GM04503 (cell line): ENCODE results near the gene RNF126.
"Not testable (repeated sequence)": the region's sequence is repeated elsewhere in the genome, so short reads cannot be mapped to it uniquely, and the experiment has no call there.

Experiments
- DNase-seq: peaks from one replicate; pipeline ENCODE4 v3.0.0-alpha.2; 2012; ENCODE audit warnings: low read depth

RNF126 gene

DNA sequence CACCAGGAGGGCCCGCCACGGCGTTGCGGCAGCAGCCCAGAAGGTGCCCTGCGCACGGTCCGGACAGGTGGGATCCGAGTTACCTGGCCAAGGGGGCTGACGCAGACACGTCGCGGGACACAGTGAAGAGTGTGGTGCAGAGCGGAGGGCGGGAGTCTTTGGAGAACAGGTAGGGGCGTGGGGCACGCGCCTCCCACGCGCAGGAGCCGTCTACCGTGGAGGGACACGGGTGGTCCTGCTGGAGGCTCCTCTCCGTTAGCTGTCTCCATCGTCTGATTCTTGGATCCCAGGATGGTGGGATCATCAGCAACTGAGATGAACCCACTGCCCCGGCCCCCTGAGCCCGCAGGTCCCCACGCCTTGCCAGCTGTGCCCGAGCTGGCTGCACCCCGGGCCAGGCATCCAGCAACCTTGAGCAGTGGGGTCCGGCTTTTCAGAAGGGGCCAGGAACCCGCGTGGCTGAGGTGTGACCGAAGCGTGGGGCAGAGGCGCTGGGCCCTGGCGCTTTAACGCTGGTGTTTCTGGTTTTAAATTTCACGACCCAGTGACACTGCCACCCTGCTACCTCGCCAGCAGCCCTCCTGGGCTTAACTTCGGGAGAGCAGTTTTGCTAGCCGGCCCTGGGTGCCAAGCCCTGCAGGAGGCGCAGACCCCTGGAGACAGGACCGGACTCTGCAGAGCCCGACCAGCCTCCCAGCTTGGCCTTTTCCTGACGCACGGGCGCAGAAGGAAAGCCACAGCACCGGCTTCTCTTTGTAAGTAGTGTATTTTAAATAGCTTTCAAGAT is 16.0 kb downstream of the RNF126 start:
- no peak for DNase-seq

DNA sequence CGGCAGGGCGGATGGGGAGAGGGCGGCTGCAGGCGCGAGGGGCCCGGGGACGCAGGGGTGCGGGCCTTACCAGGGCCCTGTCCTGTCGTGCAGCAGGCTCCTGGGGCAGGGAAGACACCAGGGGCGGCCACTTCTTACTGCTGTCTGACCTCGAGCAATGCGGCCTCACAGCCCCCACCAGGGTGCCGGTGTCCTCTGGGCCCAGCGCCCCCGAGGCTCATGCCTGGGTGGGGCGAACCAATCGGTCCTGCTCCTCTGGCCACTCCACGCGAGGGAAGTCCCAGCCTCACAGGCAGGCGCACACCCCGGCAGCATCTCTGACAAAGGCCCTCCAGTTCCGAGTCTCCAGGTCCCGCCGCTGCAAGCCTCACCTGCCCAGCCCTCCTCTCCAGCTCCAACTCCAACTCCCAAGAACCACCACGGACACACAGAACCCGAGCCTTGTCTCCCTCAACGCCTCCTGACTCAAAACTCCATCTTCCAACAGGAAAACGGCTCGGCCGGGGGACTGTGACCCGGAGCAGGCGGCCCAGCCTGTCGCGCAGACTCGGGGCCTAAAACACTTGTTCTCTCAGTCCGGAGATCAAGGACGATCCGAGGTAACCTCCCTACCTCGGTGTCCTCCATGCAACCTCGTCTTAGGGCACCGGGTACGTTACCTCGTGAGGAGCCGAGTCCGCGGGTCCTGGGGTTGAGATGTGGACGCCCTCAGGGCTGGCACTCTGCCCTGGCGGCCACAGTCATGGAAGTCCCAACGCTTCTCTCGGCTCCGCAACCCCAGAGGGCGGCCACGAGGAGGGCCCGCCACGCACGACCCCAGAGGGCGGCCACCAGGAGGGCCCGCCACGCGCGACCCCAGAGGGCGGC is 16.9 kb downstream of the RNF126 start:
- DNase-seq = no peak

DNA sequence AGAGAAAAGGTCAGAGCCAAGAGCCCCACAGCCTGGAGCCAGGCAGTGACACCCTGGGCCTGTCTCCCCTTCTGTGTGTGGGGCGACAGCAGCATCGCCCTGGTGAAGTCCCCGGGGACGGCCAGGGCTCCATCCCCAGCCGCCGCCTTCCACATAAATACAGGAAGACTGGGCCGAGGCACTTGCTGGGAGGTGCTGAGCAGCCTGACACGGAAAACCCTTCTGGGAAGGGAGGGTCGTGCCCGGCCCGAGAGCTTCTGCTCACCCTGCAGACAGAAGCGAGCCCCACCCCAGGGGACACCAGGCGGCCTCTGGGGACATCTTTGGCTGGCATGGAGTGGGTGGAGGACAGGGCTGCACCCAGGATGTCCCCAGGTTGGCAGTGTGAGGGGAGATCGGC is 18.2 kb downstream of the RNF126 start:
- no peak for DNase-seq

DNA sequence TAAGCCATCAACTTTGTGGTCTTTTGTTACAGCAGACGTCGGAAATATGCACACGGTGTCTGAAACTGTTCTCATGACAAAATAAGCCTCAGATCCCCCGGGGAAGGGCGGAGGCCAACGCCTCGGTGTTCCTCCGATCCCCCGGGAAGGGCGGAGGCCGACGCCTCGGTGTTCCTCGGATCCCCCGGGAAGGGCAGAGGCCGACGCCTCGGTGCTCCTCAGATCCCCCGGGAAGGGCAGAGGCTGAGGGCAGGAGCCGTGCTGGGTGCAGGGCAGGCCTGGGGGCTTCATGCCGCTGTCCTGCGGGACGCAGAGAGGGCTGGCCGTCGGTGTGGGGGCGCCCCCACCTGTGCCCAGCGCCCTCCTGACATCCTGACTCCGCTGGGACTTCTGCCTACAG is 18.7 kb downstream of the RNF126 start:
- DNase-seq = no peak

DNA sequence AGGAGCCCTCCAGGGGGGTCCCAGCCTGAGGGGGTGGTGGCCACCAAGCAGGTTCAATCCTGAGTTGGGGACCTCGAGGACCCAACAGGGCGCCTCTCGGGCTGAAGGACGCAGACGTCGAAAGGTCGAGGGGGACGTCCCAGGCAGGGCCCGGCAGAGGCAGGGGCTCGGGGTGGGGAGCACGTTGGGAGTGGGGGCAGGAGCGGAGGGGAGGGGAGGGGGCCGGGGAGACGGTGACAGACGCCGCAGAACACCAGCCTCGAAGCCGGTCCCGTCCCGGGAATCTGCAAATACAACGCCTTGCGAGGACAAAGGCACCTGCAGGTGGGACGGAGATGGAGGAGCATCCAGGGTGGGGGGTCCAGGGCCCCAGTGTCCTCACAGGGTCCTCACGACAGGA is 19.3 kb downstream of the RNF126 start:
- no peak for DNase-seq

DNA sequence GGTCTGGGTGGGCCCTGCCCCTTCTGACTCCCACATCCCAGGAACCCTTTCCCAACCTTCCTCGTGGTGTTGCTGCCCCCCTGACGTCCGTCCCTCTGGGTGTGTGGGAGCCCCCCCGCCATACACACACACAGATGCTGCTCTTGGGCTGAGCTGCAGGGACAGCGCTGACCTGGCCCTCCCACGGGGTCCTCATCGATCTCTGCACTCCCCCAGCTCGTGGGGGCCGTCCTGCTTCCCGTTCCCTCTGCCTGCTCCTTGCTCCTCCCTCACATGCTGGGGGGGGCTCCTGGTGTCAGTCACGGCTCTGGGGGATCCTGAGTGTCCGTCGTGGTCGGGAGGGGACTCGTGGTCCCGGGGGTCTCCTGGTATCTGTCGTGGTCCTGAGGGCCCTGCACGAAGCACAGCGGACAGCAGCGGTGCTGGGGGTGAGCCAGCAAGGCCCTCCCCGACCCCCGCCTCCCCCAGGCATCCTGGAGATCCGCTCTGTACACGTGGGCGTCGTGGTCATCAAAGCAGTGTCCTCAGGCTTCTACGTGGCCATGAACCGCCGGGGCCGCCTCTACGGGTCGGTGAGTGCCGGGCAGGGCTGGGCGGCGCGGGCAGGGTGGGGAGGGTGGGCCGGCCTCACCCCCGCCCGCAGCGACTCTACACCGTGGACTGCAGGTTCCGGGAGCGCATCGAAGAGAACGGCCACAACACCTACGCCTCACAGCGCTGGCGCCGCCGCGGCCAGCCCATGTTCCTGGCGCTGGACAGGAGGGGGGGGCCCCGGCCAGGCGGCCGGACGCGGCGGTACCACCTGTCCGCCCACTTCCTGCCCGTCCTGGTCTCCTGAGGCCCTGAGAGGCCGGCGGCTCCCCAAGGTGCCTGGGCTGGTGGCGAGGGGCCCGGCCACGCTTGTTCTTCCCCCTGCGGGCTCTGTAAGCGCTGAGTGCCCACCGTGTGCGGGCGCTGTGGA is 20.0 kb downstream of the RNF126 start:
- DNase-seq = no peak

DNA sequence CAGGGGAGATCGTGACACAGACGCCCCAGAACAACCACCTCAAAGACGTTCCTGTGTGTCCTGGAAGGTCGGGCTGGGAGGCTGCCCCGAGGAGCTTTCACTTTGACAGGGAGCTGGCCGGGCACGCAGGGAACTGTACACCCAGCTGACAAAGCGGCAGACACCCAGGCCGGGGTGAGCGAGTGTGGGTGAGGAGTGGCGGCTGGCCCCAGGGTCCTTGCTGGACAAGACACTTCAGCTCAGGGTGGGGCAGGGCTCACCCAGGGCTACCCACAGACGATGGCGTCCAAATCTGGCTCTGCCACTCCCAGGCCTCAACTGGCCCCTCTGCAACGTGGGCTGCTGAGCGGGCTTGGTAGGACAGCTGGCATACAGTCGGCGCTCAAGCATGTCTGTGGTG is 21.3 kb downstream of the RNF126 start:
- no peak for DNase-seq

DNA sequence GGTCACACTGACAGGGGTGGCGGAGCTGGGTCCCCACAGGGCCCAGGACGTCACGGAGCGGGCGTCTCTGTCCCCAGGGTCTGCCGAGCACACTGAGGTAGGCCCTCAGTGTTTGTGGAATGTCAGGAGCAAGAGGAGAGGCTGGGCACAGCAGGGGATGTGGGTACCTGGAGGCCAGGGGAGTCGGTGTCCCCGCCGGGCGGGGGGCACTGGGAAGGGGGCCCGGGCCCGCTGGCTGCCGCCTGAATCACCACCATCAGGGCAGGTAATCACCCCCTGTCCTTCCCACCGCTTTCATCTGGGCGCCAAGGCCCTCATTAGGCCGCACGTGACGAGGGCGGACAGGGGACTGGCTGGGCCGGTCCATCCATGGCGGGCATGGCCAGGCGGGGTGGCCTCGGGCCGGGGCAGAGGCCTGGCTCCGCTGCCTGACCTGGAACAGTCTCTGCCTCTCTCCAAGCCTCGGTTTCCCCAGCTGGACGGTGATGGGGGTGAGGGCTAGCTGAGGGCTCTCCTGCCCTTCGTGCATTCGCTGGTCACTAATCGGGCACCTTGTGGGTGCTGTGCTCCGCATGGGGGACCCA is 22.3 kb downstream of the RNF126 start:
- no peak for DNase-seq

DNA sequence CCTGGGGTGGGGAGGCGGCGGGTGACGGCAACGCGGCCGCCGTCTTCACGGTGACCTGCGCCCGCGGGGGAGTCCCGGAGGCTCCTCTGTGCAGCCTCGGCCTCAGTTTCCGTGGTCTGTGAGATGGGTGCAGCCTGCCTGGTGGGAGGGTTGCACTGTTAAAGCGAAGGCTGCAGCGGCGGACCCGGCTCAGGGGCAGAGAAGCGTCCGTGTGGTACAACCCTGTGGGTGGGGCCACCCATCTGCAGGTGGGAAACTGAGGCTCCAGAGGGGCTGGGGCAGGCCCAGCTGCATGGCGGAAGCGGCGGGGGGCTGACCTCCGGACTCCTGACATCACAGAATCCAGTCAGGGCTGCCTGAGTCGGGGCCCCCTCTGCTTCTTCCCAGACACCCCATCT is 22.9 kb downstream of the RNF126 start:
- DNase-seq = no peak

DNA sequence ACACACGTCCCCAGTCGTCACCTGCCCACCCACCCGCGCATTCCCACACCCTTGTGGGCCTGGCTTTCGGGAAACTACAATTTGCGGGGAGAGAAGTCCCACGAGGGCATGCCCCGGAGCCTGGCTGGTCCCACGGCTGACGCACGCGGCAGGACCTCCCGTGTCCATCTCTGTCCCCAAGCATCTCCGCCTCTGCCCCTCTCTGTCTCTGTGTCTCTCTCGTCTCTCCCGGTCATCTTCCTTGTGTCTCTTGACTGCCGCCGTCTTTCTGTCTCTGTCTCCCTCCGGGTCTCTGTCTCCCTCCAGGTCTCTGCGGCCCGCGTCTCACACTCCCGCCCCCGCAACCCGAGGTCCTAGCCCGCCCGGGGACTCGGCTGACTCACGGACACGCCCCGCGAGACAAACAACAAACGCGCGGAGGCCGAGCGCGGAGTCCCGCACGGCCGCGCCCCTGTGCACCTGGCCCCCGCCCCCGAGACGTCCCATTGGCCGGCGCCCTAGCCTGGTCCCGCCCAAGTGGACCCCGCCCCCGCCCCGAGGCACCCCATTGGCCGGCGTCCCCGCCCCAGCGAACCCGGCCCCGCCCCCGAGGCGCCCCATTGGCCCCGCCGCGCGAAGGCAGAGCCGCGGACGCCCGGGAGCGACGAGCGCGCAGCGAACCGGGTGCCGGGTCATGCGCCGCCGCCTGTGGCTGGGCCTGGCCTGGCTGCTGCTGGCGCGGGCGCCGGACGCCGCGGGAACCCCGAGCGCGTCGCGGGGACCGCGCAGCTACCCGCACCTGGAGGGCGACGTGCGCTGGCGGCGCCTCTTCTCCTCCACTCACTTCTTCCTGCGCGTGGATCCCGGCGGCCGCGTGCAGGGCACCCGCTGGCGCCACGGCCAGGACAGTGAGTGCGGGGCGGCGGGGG is 23.5 kb downstream of the RNF126 start, which contains the start of gene FGF22:
Gene FGF22, plus strand, starts transcription at position 627 of the 908 bp plus-strand sequence. Its CDS starts 47 bp downstream, at position 674.
- DNase-seq = peak; percentile 28

DNA sequence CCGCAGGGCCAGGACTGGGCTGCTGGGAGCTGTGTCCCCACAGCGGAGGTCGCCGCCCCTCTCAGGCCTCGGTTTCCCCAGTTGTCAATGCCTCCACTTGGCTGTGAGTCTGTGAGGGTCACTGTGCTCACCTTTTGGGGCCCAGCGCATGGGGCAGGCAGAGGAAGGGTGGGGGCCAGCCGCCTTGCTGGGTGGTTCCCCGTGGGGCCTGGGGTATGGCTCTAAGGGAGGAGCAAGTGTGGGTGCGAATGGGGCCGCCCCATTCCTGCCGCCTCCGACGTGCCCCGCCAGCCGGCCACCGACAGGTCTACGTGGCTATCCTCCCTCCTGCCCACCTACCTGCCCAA is 24.1 kb downstream of the RNF126 start:
- DNase-seq = no peak

DNA sequence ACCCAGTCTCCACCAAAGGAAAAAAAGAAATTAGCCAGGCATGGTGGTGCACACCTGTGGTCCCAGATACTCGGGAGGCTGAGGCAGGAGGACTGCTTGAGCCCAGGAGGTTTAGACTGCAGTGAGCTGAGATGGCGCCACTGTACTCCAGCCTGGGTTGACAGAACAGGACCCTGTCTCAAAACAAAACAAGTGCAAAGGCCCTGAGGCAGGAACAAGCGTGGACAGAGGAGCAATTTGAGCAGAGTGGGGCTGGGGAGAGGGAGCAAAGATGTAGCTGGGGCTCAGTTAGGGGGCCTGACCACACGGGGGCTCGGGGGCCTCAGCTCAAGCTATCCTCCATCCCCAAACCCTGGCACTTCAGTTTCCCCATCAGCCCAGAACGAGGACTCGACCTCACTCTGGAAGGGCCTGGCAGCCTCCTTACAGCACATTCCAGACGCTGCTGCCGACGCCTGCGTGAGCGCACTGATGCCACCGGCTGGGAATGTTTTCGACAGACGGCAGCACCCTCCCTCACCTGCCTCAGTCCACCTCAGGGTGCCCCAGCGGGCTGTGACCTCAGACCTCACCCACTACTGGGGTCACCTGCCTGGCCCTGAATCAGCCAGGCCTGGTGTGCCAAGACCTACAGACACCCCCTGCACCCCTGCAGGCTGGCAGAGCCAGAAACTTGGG is 27.9 kb downstream of the RNF126 start:
- DNase-seq = no peak

DNA sequence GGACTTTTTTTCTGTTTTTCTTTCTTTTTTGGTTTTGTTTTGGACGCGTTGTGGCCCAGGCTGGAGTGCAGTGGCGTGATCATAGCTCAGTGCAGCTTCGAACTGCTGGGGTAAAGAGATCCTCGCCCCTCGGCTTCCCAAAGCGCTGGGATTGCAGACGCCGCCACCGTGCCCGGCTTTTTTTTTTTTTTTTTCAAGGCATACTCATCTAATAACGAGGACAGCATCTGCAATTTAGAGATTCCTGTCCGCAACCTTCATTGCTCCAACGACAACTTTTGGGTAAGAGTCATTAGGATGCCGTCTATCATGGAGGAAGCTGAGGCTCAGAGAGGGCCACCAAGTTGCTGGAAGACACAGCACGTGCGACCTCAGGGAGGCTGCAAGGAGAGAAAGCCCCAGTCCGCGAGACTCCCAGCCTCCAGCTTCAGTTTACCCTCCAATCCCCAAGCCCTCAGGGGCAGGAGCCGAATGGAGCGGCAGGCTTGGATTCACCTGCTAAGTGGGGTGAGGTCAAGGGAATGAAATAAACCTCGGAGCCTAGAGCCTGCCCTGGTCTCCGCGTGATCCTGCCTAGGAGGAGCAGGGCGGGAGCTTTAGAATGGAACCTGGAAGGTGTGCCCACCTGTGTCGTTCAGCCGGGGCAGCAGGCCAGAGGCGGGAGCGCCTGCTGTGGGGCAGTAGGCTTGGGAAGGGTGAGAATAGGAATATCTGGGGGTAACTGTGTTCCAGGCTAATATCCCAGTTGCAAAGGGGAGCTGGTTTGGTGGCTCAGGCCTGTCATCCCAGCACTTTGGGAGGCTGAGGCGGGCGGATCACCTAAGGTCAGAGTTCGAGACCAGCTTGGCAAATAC is 29.0 kb downstream of the RNF126 start:
- DNase-seq = no peak

DNA sequence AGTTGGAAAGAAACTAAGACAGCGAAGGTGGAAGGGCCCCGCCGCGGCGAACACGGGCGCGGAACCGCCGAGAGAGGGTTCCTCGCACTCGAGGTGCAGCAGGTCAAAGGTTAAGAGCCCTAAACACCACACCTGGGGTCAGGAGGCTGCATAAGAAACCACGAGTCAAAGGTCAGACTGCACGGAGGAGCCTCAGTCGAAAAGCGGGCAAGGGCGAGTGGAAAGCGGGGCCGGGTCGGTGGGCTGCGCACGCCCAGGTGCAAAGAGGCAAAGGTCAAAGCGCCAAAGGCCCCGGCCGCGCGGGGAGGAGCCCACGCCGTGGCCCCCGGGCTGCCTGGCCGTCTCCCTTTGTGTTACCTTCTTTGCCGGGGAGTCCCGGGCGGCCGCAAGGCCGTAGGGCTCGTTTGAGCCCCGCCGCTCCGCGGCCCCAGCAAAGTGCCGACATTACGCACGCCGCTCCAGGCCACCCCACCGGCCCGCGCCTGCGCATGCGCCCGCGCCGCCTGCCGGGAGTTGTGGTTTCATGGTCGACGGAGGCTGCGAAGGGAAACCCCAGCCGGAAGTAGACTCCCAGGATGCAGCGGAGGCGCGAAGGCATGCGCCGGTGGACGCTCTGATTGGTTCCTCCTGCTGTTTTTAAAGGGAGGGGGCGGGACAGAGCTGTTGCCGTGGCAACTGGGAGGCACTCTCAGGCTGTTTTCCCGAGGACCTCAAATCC is 29.8 kb downstream of the RNF126 start, which contains the start of gene POLRMT:
Gene POLRMT, minus strand, starts transcription at position 470 of the 718 bp plus-strand sequence. Its CDS starts 25 bp downstream, at position 445.
- DNase-seq = peak; percentile 87

DNA sequence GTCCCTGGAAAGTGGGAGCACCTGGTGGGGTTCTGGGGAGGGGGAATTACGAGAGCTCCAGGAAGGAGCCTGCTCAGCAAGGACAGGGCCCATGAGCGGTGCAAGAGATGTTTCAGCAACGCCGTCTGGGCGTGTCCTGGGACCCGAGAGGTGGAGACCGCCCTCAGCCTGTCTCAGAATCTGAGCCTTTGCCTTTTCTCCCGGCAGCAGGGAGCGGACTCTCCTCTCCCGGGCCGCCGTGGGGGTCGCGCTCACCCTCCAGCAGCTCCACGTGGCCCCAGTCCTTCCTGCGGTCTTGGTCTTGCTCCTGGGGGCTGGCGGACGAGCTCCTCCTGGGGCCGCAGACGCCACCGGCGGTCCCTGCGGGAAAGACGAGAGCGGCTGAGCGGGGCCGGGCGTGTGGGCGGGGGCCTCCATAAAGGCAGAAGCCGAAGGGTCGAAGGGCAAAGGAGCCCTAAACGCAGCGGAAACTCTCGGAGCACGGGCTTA is 30.4 kb downstream of the RNF126 start:
- no peak for DNase-seq

DNA sequence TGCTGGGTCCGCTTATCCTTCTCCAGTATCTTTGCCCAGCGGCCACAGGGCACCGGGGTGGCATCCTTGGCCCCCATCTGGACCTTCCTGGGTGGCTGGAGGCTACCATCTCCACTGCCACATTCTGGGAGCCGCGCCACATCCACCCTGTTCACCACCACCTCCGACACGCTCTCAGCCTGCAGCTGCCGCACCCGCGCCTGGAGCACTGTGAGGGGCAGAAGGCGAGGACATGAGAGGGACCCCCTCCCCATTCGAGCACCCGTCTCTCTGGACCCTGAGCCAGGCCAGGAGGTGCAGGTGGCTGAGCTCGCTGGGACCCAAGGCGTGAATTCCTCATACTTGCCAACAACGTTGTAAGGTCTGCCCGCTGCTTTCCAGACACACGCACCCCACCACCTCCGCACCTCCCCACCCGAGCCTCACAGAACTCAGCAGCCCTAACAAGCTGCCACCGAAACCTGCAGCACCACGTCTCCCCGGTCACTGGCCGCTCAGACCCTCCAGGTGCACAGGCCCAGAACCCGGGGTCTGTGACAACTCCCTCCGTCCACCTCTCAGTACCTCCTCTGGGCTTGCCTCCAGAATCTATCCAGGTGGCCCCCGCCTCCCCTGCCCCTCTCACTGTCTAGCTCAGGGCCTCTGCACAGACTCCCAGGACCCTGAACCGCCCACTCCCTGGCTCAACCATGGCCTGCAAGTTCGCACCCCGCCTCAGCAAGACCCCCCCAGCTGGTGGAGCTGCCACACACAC is 32.9 kb downstream of the RNF126 start:
- DNase-seq = no peak

DNA sequence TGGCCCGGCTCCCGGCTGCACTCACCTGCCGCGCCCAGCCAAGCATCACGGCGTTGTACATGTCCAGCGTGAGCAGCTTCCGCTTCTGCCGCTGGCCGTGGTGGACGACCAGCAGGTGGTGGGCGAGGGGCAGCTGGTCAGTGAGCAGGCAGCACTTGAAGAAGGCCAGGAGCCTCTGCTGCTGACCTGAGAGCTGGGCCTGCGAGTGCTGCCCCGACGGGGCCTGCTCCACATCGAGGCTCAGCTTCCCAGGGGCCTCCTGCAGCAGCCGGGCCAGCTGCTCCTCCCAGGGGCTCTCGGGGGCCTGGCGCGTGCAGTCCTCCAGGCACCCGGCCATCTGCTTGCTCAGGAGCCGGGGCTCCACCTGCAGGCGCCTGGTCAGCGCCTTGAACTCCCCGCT is 33.5 kb downstream of the RNF126 start:
- not testable (repeated sequence) for DNase-seq
